Fibroblast of pulmonary artery (primary cell): ENCODE results near the gene H1-8.

Experiments
- DNase-seq: peaks from one replicate; pipeline ENCODE4 v3.0.0-alpha.2; 2010; ENCODE audit warnings: low read depth
- H3K4me3 ChIP-seq: replicated peaks from 2 replicates; pipeline ENCODE4 v1.5.1; 2011; ENCODE audit warnings: low read depth, mild to moderate bottlenecking, control low read depth, low read length, moderate library complexity
- CTCF ChIP-seq: IDR thresholded peaks from 2 replicates; pipeline ENCODE4 v1.5.1; 2011; ENCODE audit warnings: mild to moderate bottlenecking, control low read depth, low read length, inconsistent platforms; ENCODE audit errors: missing control alignments

H1-8 gene

GRCh38 chr3:129530821-129531220 is 12.2 kb upstream of the H1-8 start:
- DNase-seq: no peak
- no peak for TF ChIP-seq CTCF
- no peak overlapping the region for H3K4me3 ChIP-seq

- TF ChIP-seq CTCF: no peak
- H3K4me3 ChIP-seq: no peak overlapping the region
- no peak for DNase-seq
These were observed 11.3 kb upstream of the H1-8 start for GRCh38 chr3:129531699-129532098.

- no peak for DNase-seq
- no peak for TF ChIP-seq CTCF
- no peak overlapping the region for H3K4me3 ChIP-seq
These were observed 10.7 kb upstream of the H1-8 start for GRCh38 chr3:129532261-129532660.

GRCh38 chr3:129533406-129533805 is 9.6 kb upstream of the H1-8 start:
- DNase-seq: no peak
- no peak overlapping the region for H3K4me3 ChIP-seq
- no peak for TF ChIP-seq CTCF

GRCh38 chr3:129534428-129535027 is 8.4 kb upstream of the H1-8 start:
- no peak overlapping the region for H3K4me3 ChIP-seq
- no peak for TF ChIP-seq CTCF
- no peak for DNase-seq

- H3K4me3 ChIP-seq: no peak overlapping the region
- DNase-seq: no peak
- TF ChIP-seq CTCF: no peak
These were observed 7.9 kb upstream of the H1-8 start for GRCh38 chr3:129535075-129535474.

GRCh38 chr3:129536374-129536667 is 6.7 kb upstream of the H1-8 start:
- DNase-seq: no peak
- no peak overlapping the region for H3K4me3 ChIP-seq
- no peak for TF ChIP-seq CTCF
